HL-60 (cell line): Measurements from ENCODE around the gene DHODH.

Source experiments
- GABPA ChIP-seq: IDR thresholded peaks from 2 replicates; pipeline ENCODE4 v1.6.1; 2012; ENCODE audit warnings: low read depth
- POLR2AphosphoS5 ChIP-seq: IDR thresholded peaks from 2 replicates; pipeline ENCODE4 v1.6.1; 2012; ENCODE audit warnings: low read depth
- SPI1 ChIP-seq: IDR thresholded peaks from 2 replicates; pipeline ENCODE4 v1.6.1; 2012; ENCODE audit warnings: low read depth, mild to moderate bottlenecking, borderline replicate concordance
- TF ChIP-seq, protein P1 (sequence below): IDR thresholded peaks from one replicate; pipeline ENCODE4 v1.5.1; 2011; ENCODE audit warnings: low read length, control low read depth, inconsistent platforms; ENCODE audit not compliant: insufficient read depth

DNA sequence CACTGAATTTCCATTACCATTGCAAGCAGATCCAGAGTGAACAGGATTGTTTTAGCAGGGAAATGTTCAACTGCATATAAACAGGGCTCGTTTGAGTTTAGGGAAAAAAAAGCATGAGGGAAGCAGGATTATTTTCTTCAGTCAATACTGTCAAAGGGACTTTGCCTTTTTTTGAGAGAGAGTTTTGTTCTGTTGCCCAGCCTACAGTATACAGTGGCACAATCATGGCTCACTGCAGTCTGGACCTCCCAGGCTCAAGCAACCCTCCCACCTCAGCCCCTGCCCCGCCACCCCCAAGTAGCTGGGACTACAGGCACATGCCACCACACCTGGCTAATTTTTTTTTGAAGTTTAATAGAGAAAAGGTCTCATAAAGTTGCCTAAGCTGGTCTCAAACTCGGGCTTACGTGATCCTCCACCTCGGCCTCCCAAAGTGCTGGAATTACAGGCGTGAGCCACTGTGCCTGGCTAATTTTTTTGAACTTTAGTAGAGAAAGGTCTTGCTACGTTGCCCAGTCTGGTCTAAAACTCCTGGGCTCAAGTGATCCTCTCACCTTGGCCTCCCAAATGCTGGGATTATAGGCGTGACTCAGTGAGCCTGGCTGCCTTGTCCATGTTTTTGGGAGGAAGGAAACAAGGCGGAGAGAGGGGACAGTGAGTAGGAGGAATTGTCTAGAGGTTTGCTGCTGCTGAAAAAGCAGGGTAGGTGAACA, 23.1 kb upstream of the DHODH start:
- TF ChIP-seq, protein P1, sequence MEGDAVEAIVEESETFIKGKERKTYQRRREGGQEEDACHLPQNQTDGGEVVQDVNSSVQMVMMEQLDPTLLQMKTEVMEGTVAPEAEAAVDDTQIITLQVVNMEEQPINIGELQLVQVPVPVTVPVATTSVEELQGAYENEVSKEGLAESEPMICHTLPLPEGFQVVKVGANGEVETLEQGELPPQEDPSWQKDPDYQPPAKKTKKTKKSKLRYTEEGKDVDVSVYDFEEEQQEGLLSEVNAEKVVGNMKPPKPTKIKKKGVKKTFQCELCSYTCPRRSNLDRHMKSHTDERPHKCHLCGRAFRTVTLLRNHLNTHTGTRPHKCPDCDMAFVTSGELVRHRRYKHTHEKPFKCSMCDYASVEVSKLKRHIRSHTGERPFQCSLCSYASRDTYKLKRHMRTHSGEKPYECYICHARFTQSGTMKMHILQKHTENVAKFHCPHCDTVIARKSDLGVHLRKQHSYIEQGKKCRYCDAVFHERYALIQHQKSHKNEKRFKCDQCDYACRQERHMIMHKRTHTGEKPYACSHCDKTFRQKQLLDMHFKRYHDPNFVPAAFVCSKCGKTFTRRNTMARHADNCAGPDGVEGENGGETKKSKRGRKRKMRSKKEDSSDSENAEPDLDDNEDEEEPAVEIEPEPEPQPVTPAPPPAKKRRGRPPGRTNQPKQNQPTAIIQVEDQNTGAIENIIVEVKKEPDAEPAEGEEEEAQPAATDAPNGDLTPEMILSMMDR = no peak
- TF ChIP-seq POLR2AphosphoS5 = no peak
- no peak for TF ChIP-seq GABPA
- no peak for TF ChIP-seq SPI1
